H1 (cell line): ENCODE data around the gene RERG. TPM values are rescaled to one million over a fixed set of nuclear protein-coding genes. Genes with fewer than 3 reads are reported as not detected.

Experiments used
- CTCF ChIA-PET: fragments of 300-600 bp; sonication (Branson Sonifier 250); formaldehyde crosslinking; loops from one replicate; lab custom pipeline; 2021; ENCODE audit not compliant: partially characterized antibody; lab: Charles Lee
- POLR2A ChIA-PET: fragments of 300-600 bp; sonication (Branson Sonifier 250); formaldehyde crosslinking; loops from one replicate; lab custom pipeline; 2021; ENCODE audit warnings: inconsistent platforms; ENCODE audit not compliant: partially characterized antibody; lab: Charles Lee
- DNase-seq, 2 experiments: peaks; one replicate each; pipeline versions ENCODE4 v3.0.0 to v3.0.0-alpha.2; 2010 to 2022; ENCODE audit warnings: low spot score in 2 of 2, low read depth in 1 of 2, mixed read lengths in 1 of 2
- FAIRE-seq: peaks from 2 replicates; lab custom pipeline; 2011; peaks lifted over from hg19 to GRCh38; lab: Jason Lieb, UNC
- H2AFZ ChIP-seq: 2 replicates; pipeline ENCODE4 v1.8.1; 2012; ENCODE audit warnings: low read length, inconsistent platforms
- H2AK5ac ChIP-seq: 2 replicates; pipeline ENCODE4 v1.6.1; 2013; ENCODE audit warnings: low read depth, low read length
- H2BK120ac ChIP-seq: replicated peaks from 2 replicates; pipeline ENCODE3; 2013; ENCODE audit warnings: low read depth, low read length, inconsistent platforms
- H2BK12ac ChIP-seq: 2 replicates; pipeline ENCODE4 v1.6.1; 2013; ENCODE audit warnings: low read depth, low read length
- H2BK15ac ChIP-seq: 2 replicates; pipeline ENCODE4 v1.6.1; 2013; ENCODE audit warnings: low read length
- H2BK20ac ChIP-seq: 2 replicates; pipeline ENCODE4 v1.6.1; 2013; ENCODE audit warnings: low read length
- H2BK5ac ChIP-seq: 2 replicates; pipeline ENCODE4 v1.6.1; 2013; ENCODE audit warnings: low read depth, low read length
- H3K14ac ChIP-seq: 2 replicates; pipeline ENCODE4 v1.6.1; 2013; ENCODE audit warnings: inconsistent platforms; ENCODE audit not compliant: insufficient read length
- H3K18ac ChIP-seq: 2 replicates; pipeline ENCODE4 v1.6.1; 2013; ENCODE audit warnings: low read length; ENCODE audit errors: extremely low read depth
- H3K23ac ChIP-seq: 2 replicates; pipeline ENCODE4 v1.6.1; 2013; ENCODE audit warnings: inconsistent platforms; ENCODE audit not compliant: insufficient read length
- H3K23me2 ChIP-seq: 2 replicates; pipeline ENCODE4 v1.6.1; 2013; ENCODE audit warnings: low read depth, low read length
- H3K27ac ChIP-seq: 2 replicates; pipeline ENCODE4 v1.6.1; 2011; ENCODE audit warnings: low read depth, low read length, inconsistent platforms
- H3K27me3 ChIP-seq, 4 experiments: replicated peaks in 1 of 4; 1 replicate in 1 of 4; 2 replicates in 3 of 4; pipeline versions ENCODE4 v1.6.1 to v1.8.1; 2011 to 2013; ENCODE audit warnings: low read length in 3 of 4, mild to moderate bottlenecking in 3 of 4, inconsistent platforms in 2 of 4, mixed read lengths in 2 of 4, moderate library complexity in 1 of 4; ENCODE audit not compliant: control insufficient read depth in 3 of 4, insufficient read depth in 3 of 4; ENCODE audit errors: extremely low read depth in 1 of 4
- H3K36me3 ChIP-seq, 4 experiments: 2 replicates each; pipeline versions ENCODE4 v1.6.1 to v1.8.1; 2011 to 2013; ENCODE audit warnings: mild to moderate bottlenecking in 4 of 4, low read length in 3 of 4, moderate library complexity in 2 of 4, control low read depth in 1 of 4, inconsistent platforms in 1 of 4; ENCODE audit not compliant: insufficient read depth in 4 of 4, control insufficient read depth in 2 of 4
- H3K4ac ChIP-seq: replicated peaks from 2 replicates; pipeline ENCODE3; 2013; ENCODE audit warnings: low read length, low read depth, mixed read lengths, inconsistent platforms; ENCODE audit not compliant: insufficient read length
- H3K4me1 ChIP-seq, 4 experiments: replicated peaks in 1 of 4; 1 replicate in 1 of 4; 2 replicates in 3 of 4; pipeline versions ENCODE4 v1.6.1 to v1.8.1; 2011 to 2013; ENCODE audit warnings: low read length in 3 of 4, inconsistent platforms in 2 of 4, mixed read lengths in 1 of 4; ENCODE audit not compliant: insufficient read depth in 4 of 4, control insufficient read depth in 3 of 4
- H3K4me2 ChIP-seq, 2 experiments: 2 replicates each; pipeline versions ENCODE4 v1.6.1 to v1.8.1; 2011 to 2013; ENCODE audit warnings: low read depth in 2 of 2, low read length in 2 of 2, control low read depth in 1 of 2, inconsistent platforms in 1 of 2, mild to moderate bottlenecking in 1 of 2; ENCODE audit not compliant: insufficient read depth in 1 of 2
- H3K4me3 ChIP-seq, 4 experiments: fragments of 200-600, 300-600 bp in 1 of 4; sonication (generic), shearing (Covaris generic), sonication (Bioruptor Twin) in 1 of 4; 2 replicates each; pipeline versions ENCODE4 v1.5.1 to v1.8.1; 2011 to 2016; ENCODE audit warnings: low read length in 4 of 4, low read depth in 3 of 4, control low read depth in 2 of 4, inconsistent platforms in 2 of 4, mild to moderate bottlenecking in 2 of 4, mixed read lengths in 1 of 4, moderate library complexity in 1 of 4; ENCODE audit not compliant: insufficient read depth in 2 of 4; ENCODE audit errors: extremely low read depth in 1 of 4
- H3K56ac ChIP-seq: replicated peaks from 2 replicates; pipeline ENCODE3; 2013; ENCODE audit warnings: low read depth, mild to moderate bottlenecking, mixed read lengths, low read length, inconsistent platforms; ENCODE audit not compliant: insufficient read length
- H3K79me1 ChIP-seq: 2 replicates; pipeline ENCODE4 v1.6.1; 2013; ENCODE audit warnings: low read depth, low read length, control low read depth
- H3K79me2 ChIP-seq, 2 experiments: 2 replicates each; pipeline versions ENCODE4 v1.6.1 to v1.8.1; 2012 to 2013; ENCODE audit warnings: low read length in 2 of 2, mild to moderate bottlenecking in 2 of 2, inconsistent platforms in 1 of 2; ENCODE audit not compliant: insufficient read depth in 2 of 2, control insufficient read depth in 1 of 2
- H3K9ac ChIP-seq, 4 experiments: replicated peaks in 1 of 4; 1 replicate in 1 of 4; 2 replicates in 3 of 4; pipeline versions ENCODE4 v1.6.1 to v1.8.1; 2011 to 2013; ENCODE audit warnings: low read depth in 3 of 4, low read length in 3 of 4, control low read depth in 2 of 4, mild to moderate bottlenecking in 2 of 4, moderate library complexity in 2 of 4, inconsistent platforms in 1 of 4; ENCODE audit errors: extremely low read depth in 1 of 4
- H3K9me3 ChIP-seq, 2 experiments: 2 replicates each; pipeline versions ENCODE4 v1.6.1 to v1.8.1; 2012 to 2013; ENCODE audit warnings: mild to moderate bottlenecking in 2 of 2, moderate library complexity in 2 of 2, control low read depth in 1 of 2, inconsistent platforms in 1 of 2, low read depth in 1 of 2, low read length in 1 of 2, mixed read lengths in 1 of 2; ENCODE audit not compliant: insufficient read depth in 2 of 2
- H4K20me1 ChIP-seq, 2 experiments: replicated peaks in 1 of 2; 2 replicates each; pipeline versions ENCODE3 to v1.8.1; 2011 to 2013; ENCODE audit warnings: inconsistent platforms in 2 of 2, low read length in 2 of 2, mild to moderate bottlenecking in 1 of 2; ENCODE audit not compliant: insufficient read depth in 2 of 2, control insufficient read depth in 1 of 2
- H4K5ac ChIP-seq: 2 replicates; pipeline ENCODE4 v1.6.1; 2013; ENCODE audit warnings: low read length, low read depth, mixed read lengths, inconsistent platforms; ENCODE audit not compliant: insufficient read length
- H4K8ac ChIP-seq: 2 replicates; pipeline ENCODE4 v1.8.0; 2013; ENCODE audit warnings: mild to moderate bottlenecking, moderate library complexity, low read length, inconsistent platforms; ENCODE audit not compliant: insufficient read depth; ENCODE audit errors: extremely low read depth
- H4K91ac ChIP-seq: replicated peaks from 2 replicates; pipeline ENCODE3; 2013; ENCODE audit warnings: low read length, mixed read lengths, inconsistent platforms; ENCODE audit not compliant: insufficient read length
- BCL11A ChIP-seq, 2 experiments: IDR thresholded peaks; one replicate each; pipeline ENCODE4 v1.6.1; 2011; ENCODE audit warnings: low read depth in 2 of 2, low read length in 2 of 2, mild to moderate bottlenecking in 2 of 2
- CHD1 ChIP-seq: IDR thresholded peaks from 2 replicates; pipeline ENCODE4 v1.6.1; 2012; ENCODE audit warnings: low read depth, low read length, improper control_type of control experiment
- GTF2F1 ChIP-seq: IDR thresholded peaks from 2 replicates; pipeline ENCODE4 v1.6.1; 2012; ENCODE audit warnings: low read depth, low read length, improper control_type of control experiment, borderline replicate concordance
- JUND ChIP-seq: IDR thresholded peaks from 2 replicates; pipeline ENCODE4 v1.6.1; 2011; ENCODE audit warnings: mild to moderate bottlenecking, improper control_type of control experiment, low read length
- MAFK ChIP-seq: IDR thresholded peaks from 2 replicates; pipeline ENCODE4 v1.6.1; 2012; ENCODE audit warnings: low read depth, mild to moderate bottlenecking, improper control_type of control experiment, low read length
- NRF1 ChIP-seq: IDR thresholded peaks from 2 replicates; pipeline ENCODE4 v1.6.1; 2011; ENCODE audit warnings: mild to moderate bottlenecking, low read depth, low read length, improper control_type of control experiment
- PHF8 ChIP-seq: fragments of 200-600 bp; sonication (generic); conservative IDR thresholded peaks from 2 replicates; pipeline ENCODE4 v1.7.1; 2012; ENCODE audit warnings: low read depth, mild to moderate bottlenecking, inconsistent platforms, low read length, moderate library complexity
- SIX5 ChIP-seq: IDR thresholded peaks from 2 replicates; pipeline ENCODE4 v1.6.1; 2011; ENCODE audit warnings: mild to moderate bottlenecking, low read depth, low read length
- SP1 ChIP-seq: IDR thresholded peaks from 2 replicates; pipeline ENCODE4 v1.6.1; 2011; ENCODE audit warnings: low read depth, low read length
- SP2 ChIP-seq: IDR thresholded peaks from 2 replicates; pipeline ENCODE4 v1.6.1; 2012; ENCODE audit warnings: mild to moderate bottlenecking, low read length, inconsistent platforms
- SRF ChIP-seq: IDR thresholded peaks from 2 replicates; pipeline ENCODE4 v1.6.1; 2011; ENCODE audit warnings: mild to moderate bottlenecking, low read depth, low read length, moderate library complexity
- WGBS, 2 experiments: shearing (Covaris generic) in 1 of 2; methylation state at CpG; one replicate each; pipeline versions ENCODE4 v1.1.6 to v1.1.7; 2013 to 2015; ENCODE audit warnings: low lambda C conversion rate in 2 of 2, mixed read lengths in 2 of 2, inconsistent platforms in 1 of 2, low coverage in 1 of 2, missing lambda C conversion rate in 1 of 2; ENCODE audit not compliant: insufficient replicate concordance in 2 of 2, insufficient coverage in 1 of 2, insufficient read length in 1 of 2; ENCODE audit errors: extremely low coverage in 1 of 2, missing lambda C conversion rate in 1 of 2; 5-methylcytosine and 5-hydroxymethylcytosine counted together
- polyA plus RNA-seq, 7 experiments: library from polyadenylated mRNA; depleted of rRNA in 3 of 7; stranded (reverse) in 5 of 7; unstranded in 2 of 7; fragments of >200 nt in 5 of 7; fragments of 200-250 nt in 2 of 7; gene quantifications; 1 replicate in 5 of 7; 2 replicates in 1 of 7; 4 replicates in 1 of 7; pipeline versions ENCODE4 v1.2.1 to v1.2.3, GENCODE V29; 2011 to 2013; ENCODE audit warnings: missing spikeins in 2 of 7, mixed read lengths in 2 of 7
- total RNA-seq: library from RNA; stranded (reverse); fragmentation: NEBNext Ultra II Directional; extraction: Animal tissue kit (Norgen Biotek cat#: 25700); gene quantifications from 2 replicates; pipeline ENCODE4 v1.2.1, GENCODE V29; 2021
- TF ChIP-seq, protein P1 (sequence below), 3 experiments: IDR thresholded peaks; 1 replicate in 2 of 3; 2 replicates in 1 of 3; pipeline versions ENCODE4 v1.5.1 to v1.6.1; 2011; ENCODE audit warnings: low read length in 3 of 3, mild to moderate bottlenecking in 3 of 3, inconsistent platforms in 2 of 3, low read depth in 1 of 3, moderate library complexity in 1 of 3; ENCODE audit not compliant: insufficient read depth in 1 of 3; ENCODE audit errors: control extremely low read depth in 1 of 3

Gene RERG
- total and polyA plus RNA-seq, 2 of the 8 experiments (the other 6 are each of a cell fraction or from before 2014, with no cell fraction given), result 0.12 to 0.86 TPM

DNA sequence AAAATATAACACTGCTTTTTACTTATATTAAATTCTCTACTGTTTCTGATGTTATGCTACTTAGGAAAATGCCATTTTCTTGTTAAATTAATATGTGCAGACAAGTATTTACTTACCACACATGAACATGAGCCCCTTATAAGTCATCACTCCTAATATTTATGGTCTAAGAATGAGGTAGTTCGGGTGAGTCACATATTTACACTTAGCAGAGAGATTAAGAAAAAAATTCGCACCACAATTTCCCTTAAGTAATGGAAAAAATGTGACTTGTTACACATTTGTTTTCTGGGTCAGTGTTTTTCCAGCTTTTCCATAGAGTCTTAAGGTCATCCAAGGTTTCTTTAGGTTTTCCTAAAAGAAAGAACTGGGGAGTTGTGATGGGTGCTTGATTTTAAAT is 68.3 kb downstream of the RERG start:
- no peak overlapping the region for H3K4me3 ChIP-seq
- 88% methylated on average over 2 of the region's 2 CpGs; no CpG with 5 or more reads in 1 of the 2 experiments for WGBS, 2 experiments
- H4K8ac ChIP-seq, result no peak overlapping the region
- no peaks in the 10 kb centered on the region for H3K27me3 ChIP-seq
- no peaks in the 10 kb centered on the region for H3K4me1 ChIP-seq
- H2BK15ac ChIP-seq, result no peak overlapping the region
- no peak overlapping the region for H2BK12ac ChIP-seq
- H3K4me2 ChIP-seq, result no peak overlapping the region
- H3K23me2 ChIP-seq, result no peaks in the 10 kb centered on the region
- no peaks in the 10 kb centered on the region for H3K79me1 ChIP-seq
- no peaks in the 10 kb centered on the region for H3K79me2 ChIP-seq
- FAIRE-seq (no peak), DNase-seq (no peak)
- H3K4ac ChIP-seq, result no peak overlapping the region
- no peak overlapping the region for H2BK20ac ChIP-seq
- no peak overlapping the region for H3K9ac ChIP-seq
- no peak overlapping the region for H3K14ac ChIP-seq
- H4K5ac ChIP-seq, result no peak overlapping the region
- POLR2A ChIA-PET, result no interaction called here
- no peak overlapping the region for H2AK5ac ChIP-seq
- no peaks in the 10 kb centered on the region for H3K9me3 ChIP-seq
- no peaks in the 10 kb centered on the region for H4K20me1 ChIP-seq
- no peak overlapping the region for H2BK120ac ChIP-seq
- CTCF ChIA-PET, result interaction anchor here (0.7 to 4.4 kb wide), 11 partner anchors 11 to 371 kb away, joined by 3 to 40 read pairs (median 4); partner anchors contain the start of gene RERG
- no peaks in the 10 kb centered on the region for H3K36me3 ChIP-seq
- H3K18ac ChIP-seq, result no peak overlapping the region
- H2AFZ ChIP-seq, result no peak overlapping the region
- H4K91ac ChIP-seq, result no peak overlapping the region
- H2BK5ac ChIP-seq, result no peak overlapping the region
- no peak overlapping the region for H3K56ac ChIP-seq
- no peak overlapping the region for H3K23ac ChIP-seq
- H3K27ac ChIP-seq, result no peak overlapping the region
- TF ChIP-seq BCL11A (IDR thresholded peaks at IDR 0.05; ENCODE audit: low read depth in 2 of 2, low read length in 2 of 2) (no peak), SP1 (no peak), JUND (no peak), PHF8 (no peak), GTF2F1 (no peak), SRF (no peak), SIX5 (no peak), NRF1 (no peak), CHD1 (no peak), SP2 (no peak), MAFK (no peak)
- TF ChIP-seq, protein P1, sequence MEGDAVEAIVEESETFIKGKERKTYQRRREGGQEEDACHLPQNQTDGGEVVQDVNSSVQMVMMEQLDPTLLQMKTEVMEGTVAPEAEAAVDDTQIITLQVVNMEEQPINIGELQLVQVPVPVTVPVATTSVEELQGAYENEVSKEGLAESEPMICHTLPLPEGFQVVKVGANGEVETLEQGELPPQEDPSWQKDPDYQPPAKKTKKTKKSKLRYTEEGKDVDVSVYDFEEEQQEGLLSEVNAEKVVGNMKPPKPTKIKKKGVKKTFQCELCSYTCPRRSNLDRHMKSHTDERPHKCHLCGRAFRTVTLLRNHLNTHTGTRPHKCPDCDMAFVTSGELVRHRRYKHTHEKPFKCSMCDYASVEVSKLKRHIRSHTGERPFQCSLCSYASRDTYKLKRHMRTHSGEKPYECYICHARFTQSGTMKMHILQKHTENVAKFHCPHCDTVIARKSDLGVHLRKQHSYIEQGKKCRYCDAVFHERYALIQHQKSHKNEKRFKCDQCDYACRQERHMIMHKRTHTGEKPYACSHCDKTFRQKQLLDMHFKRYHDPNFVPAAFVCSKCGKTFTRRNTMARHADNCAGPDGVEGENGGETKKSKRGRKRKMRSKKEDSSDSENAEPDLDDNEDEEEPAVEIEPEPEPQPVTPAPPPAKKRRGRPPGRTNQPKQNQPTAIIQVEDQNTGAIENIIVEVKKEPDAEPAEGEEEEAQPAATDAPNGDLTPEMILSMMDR (IDR thresholded peaks at IDR 0.05; ENCODE audit: control extremely low read depth in 1 of 3, insufficient read depth in 1 of 3, low read depth in 1 of 3, low read length in 3 of 3), result no peak
